Astrocyte (in vitro differentiated cells and primary cell): ENCODE measurements around the gene SHROOM2. TPM values are rescaled to one million over a fixed set of nuclear protein-coding genes. Genes with fewer than 3 reads are reported as not detected.

Experiments used
- DNase-seq: peaks from one replicate; pipeline ENCODE4 v3.0.0-alpha.2; 2010; ENCODE audit warnings: low read depth
- FAIRE-seq: peaks from 2 replicates; lab custom pipeline; 2011; peaks lifted over from hg19 to GRCh38; lab: Jason Lieb, UNC
- H2AFZ ChIP-seq: 2 replicates; pipeline ENCODE4 v1.6.0; 2012; ENCODE audit warnings: low read depth, low read length, inconsistent platforms
- H3K27ac ChIP-seq: 2 replicates; pipeline ENCODE4 v1.5.1; 2011; ENCODE audit warnings: low read depth, low read length, inconsistent platforms
- H3K27me3 ChIP-seq: 2 replicates; pipeline ENCODE4 v1.6.0; 2011; ENCODE audit warnings: low read length, inconsistent platforms; ENCODE audit not compliant: insufficient read depth
- H3K36me3 ChIP-seq: 2 replicates; pipeline ENCODE4 v1.5.1; 2011; ENCODE audit warnings: low read length, inconsistent platforms; ENCODE audit not compliant: insufficient read depth
- H3K4me1 ChIP-seq: 2 replicates; pipeline ENCODE4 v1.5.1; 2011; ENCODE audit warnings: low read length, inconsistent platforms; ENCODE audit not compliant: insufficient read depth
- H3K4me2 ChIP-seq: 2 replicates; pipeline ENCODE4 v1.6.0; 2012; ENCODE audit warnings: low read length, inconsistent platforms
- H3K4me3 ChIP-seq: 2 replicates; pipeline ENCODE4 v1.5.1; 2011; ENCODE audit warnings: low read depth, mild to moderate bottlenecking, low read length, inconsistent platforms; ENCODE audit not compliant: insufficient read depth
- H3K79me2 ChIP-seq: 2 replicates; pipeline ENCODE4 v1.6.0; 2012; ENCODE audit warnings: mild to moderate bottlenecking, low read length, inconsistent platforms; ENCODE audit not compliant: insufficient read depth
- H3K9ac ChIP-seq: 2 replicates; pipeline ENCODE4 v1.6.0; 2012; ENCODE audit warnings: mild to moderate bottlenecking, low read length, inconsistent platforms
- H3K9me3 ChIP-seq: 2 replicates; pipeline ENCODE4 v1.5.1; 2012; ENCODE audit warnings: low read depth, mild to moderate bottlenecking, low read length, inconsistent platforms; ENCODE audit not compliant: insufficient read depth
- H4K20me1 ChIP-seq: 2 replicates; pipeline ENCODE4 v1.6.0; 2012; ENCODE audit warnings: low read length, inconsistent platforms; ENCODE audit not compliant: insufficient read depth
- H3K27ac Mint-ChIP-seq: one replicate; pipeline ENCODE4 v1.8.0; 2021; ENCODE audit warnings: mild to moderate bottlenecking, mixed read lengths; ENCODE audit not compliant: unreplicated experiment
- H3K27me3 Mint-ChIP-seq: one replicate; pipeline ENCODE4 v1.8.0; 2021; ENCODE audit warnings: low read depth, mixed read lengths; ENCODE audit not compliant: unreplicated experiment
- H3K36me3 Mint-ChIP-seq: one replicate; pipeline ENCODE4 v1.8.0; 2021; ENCODE audit warnings: low read depth, mixed read lengths; ENCODE audit not compliant: unreplicated experiment
- H3K4me1 Mint-ChIP-seq: one replicate; pipeline ENCODE4 v1.8.0; 2021; ENCODE audit warnings: low read depth, mixed read lengths; ENCODE audit not compliant: unreplicated experiment
- H3K4me3 Mint-ChIP-seq: one replicate; pipeline ENCODE4 v1.8.0; 2021; ENCODE audit warnings: mild to moderate bottlenecking, moderate library complexity, mixed read lengths; ENCODE audit not compliant: unreplicated experiment
- H3K9me3 Mint-ChIP-seq: one replicate; pipeline ENCODE4 v1.8.0; 2021; ENCODE audit warnings: mild to moderate bottlenecking, mixed read lengths; ENCODE audit not compliant: unreplicated experiment
- CTCF ChIP-seq: IDR thresholded peaks from 2 replicates; pipeline ENCODE4 v1.5.1; 2011; ENCODE audit warnings: low read depth, mild to moderate bottlenecking, inconsistent platforms, low read length, moderate library complexity; ENCODE audit not compliant: insufficient read depth
- EZH2 ChIP-seq: IDR thresholded peaks from 2 replicates; pipeline ENCODE4 v1.6.1; 2012; ENCODE audit warnings: mild to moderate bottlenecking, low read length, inconsistent platforms; ENCODE audit not compliant: insufficient read depth
- total RNA-seq: library from RNA; stranded (reverse); gene quantifications from 2 replicates; pipeline ENCODE4 v1.2.1, GENCODE V29; 2021

Gene SHROOM2
- total RNA-seq, 1 donor from 2014 or later = 15.9 TPM

GRCh38 chrX:9871701-9872268 is 85.6 kb downstream of the SHROOM2 start:
- H4K20me1 ChIP-seq = no peaks in the 10 kb centered on the region
- no peak overlapping the region for H3K27ac ChIP-seq
- Mint-ChIP-seq H3K4me3 (no peak overlapping the region), H3K27ac (no peak overlapping the region), H3K9me3 (no peaks in the 10 kb centered on the region), H3K36me3 (peaks cover 2% of the 10 kb centered on the region), H3K27me3 (no peaks in the 10 kb centered on the region), H3K4me1 (peaks cover 17% of the 10 kb centered on the region)
- H3K27me3 ChIP-seq = peaks cover 2% of the 10 kb centered on the region
- H3K4me3 ChIP-seq = no peak overlapping the region
- FAIRE-seq (no peak), DNase-seq (no peak)
- H3K4me2 ChIP-seq = no peak overlapping the region
- no peaks in the 10 kb centered on the region for H3K79me2 ChIP-seq
- H3K4me1 ChIP-seq = peaks cover 8% of the 10 kb centered on the region
- H3K9me3 ChIP-seq = no peaks in the 10 kb centered on the region
- TF ChIP-seq CTCF = no peak
- TF ChIP-seq EZH2 = no peak
- H3K9ac ChIP-seq = no peak overlapping the region
- H3K36me3 ChIP-seq = no peaks in the 10 kb centered on the region
- no peak overlapping the region for H2AFZ ChIP-seq

- Histone ChIP-seq H4K20me1 (no peaks in the 10 kb centered on the region), H3K9ac (no peak overlapping the region), H3K36me3 (no peaks in the 10 kb centered on the region), H2AFZ (no peak overlapping the region), H3K4me1 (no peaks in the 10 kb centered on the region), H3K9me3 (no peaks in the 10 kb centered on the region), H3K4me3 (no peak overlapping the region), H3K79me2 (no peaks in the 10 kb centered on the region), H3K27me3 (peaks cover 2% of the 10 kb centered on the region), H3K4me2 (no peak overlapping the region), H3K27ac (no peak overlapping the region)
- Mint-ChIP-seq H3K36me3 (peaks cover 2% of the 10 kb centered on the region), H3K27ac (no peak overlapping the region), H3K27me3 (no peaks in the 10 kb centered on the region), H3K9me3 (no peaks in the 10 kb centered on the region), H3K4me3 (no peak overlapping the region), H3K4me1 (peaks cover 6% of the 10 kb centered on the region)
- FAIRE-seq (peak; percentile 26), DNase-seq (no peak)
- TF ChIP-seq CTCF (no peak), EZH2 (no peak)
Observed at GRCh38 chrX:9873360-9873759, 87.1 kb downstream of the SHROOM2 start.

- no peak overlapping the region for H3K27ac ChIP-seq
Observed at GRCh38 chrX:9873952-9874351, 87.7 kb downstream of the SHROOM2 start.

More at GRCh38 chrX:9873952-9874351, 87.7 kb downstream of the SHROOM2 start:
- no peak overlapping the region for H3K27ac Mint-ChIP-seq
- H3K4me1 Mint-ChIP-seq = peaks cover 6% of the 10 kb centered on the region
- no peaks in the 10 kb centered on the region for H3K9me3 Mint-ChIP-seq
- Histone ChIP-seq H3K4me2 (no peak overlapping the region), H3K9ac (no peak overlapping the region), H3K36me3 (no peaks in the 10 kb centered on the region), H4K20me1 (no peaks in the 10 kb centered on the region), H3K27me3 (peaks cover 2% of the 10 kb centered on the region), H2AFZ (no peak overlapping the region), H3K4me3 (no peak overlapping the region), H3K4me1 (no peaks in the 10 kb centered on the region), H3K9me3 (no peaks in the 10 kb centered on the region), H3K79me2 (no peaks in the 10 kb centered on the region)
- DNase-seq = no peak
- TF ChIP-seq EZH2 (no peak), CTCF (peak; percentile 33)
- no peaks in the 10 kb centered on the region for H3K27me3 Mint-ChIP-seq
- peaks cover 2% of the 10 kb centered on the region for H3K36me3 Mint-ChIP-seq
- no peak for FAIRE-seq
- H3K4me3 Mint-ChIP-seq = no peak overlapping the region
